GM21723 (cell line): ENCODE results near the gene IP6K1.
A peak's percentile ranks its signal among the peaks of the same experiment; 100 is the strongest.
"Not testable (repeated sequence)": the region's sequence is repeated elsewhere in the genome, so short reads cannot be mapped to it uniquely, and the experiment has no call there.

ENCODE experiments used
- ATAC-seq: cut with Tn5 transposase; IDR thresholded peaks from one replicate; pipeline ENCODE4 v1.9.1; 2021; ENCODE audit warnings: mild to moderate bottlenecking, moderate library complexity; ENCODE audit not compliant: unreplicated experiment

Gene IP6K1

GRCh38 chr3:49786357-49787181, at the start of gene IP6K1:
IP6K1 (minus strand) TSS chr3:49786542; CDS start chr3:49748040, 38,502 bp downstream.
- ATAC-seq: peak; percentile 98

DNA sequence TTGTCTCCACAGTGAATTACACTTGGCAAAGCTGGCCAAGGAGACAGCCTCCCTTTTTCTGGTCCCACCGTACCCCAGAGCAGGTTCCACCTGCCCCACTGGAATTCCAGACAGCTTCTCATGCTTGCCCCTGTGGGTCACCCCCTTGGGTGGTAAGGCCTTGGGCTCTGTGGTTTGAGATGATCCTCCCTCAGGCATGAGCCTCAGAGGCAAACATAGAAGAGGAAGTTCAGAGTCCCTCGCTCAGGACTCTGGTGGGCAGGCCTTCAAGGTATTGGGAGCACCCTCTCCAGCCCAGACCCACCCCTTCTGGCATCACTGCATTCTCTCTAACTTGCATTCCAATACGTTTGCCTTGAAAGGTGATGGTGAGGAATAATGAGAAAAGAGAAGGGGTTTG, 45.0 kb upstream of the IP6K1 start:
- no peak for ATAC-seq

GRCh38 chr3:49826016-49826415, 39.7 kb upstream of the IP6K1 start:
- ATAC-seq: no peak

DNA sequence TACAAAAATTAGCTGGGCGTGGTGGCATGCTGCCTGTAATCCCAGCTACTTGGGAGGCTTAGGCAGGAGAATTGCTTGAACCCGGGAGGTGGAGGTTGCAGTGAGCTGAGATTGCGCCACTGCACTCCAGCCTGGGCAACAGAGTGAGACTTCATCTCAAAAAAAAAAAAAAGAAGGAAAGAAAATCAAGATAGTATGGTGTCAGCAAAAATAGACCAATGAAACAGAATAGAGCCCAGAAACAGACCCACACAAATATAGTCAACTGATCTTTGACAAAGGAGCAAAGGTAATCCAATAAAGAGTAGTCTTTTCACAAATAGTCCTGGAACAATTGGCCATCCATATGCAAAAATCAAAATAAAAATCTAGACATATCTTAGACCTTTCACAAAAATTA, 36.8 kb upstream of the IP6K1 start:
- not testable (repeated sequence) for ATAC-seq

DNA sequence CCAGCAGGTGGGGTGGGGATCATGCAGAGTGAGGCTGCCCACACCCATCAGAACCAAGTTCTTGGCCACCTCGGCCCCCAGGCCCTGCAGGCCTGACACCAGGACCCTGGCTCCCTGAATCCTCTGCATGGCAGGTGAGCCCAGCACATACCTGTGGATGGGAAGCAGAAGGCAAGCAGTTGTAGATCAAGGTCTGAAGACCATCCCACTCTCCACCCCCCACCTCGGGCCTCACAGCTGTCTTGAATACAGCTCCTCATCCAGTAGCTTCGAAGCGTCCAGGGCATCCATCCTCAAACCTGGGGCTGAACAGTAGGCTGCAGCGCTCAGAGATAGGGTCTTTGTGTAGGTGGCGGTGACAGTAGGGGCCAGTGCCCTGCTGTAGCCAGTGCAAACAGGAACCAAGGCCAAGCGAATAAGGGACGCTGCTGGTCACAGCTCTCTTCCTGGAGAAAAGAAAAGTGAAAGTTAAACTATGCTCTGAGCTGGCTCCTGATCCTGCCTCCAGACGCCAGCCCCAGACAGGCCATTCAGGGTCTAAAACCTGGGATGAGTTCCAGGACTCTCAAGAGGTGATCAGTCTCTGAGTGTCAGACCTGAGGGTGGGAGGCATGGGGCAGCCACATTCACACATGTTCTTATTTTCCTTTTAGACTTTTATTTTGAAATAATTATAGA, 27.3 kb upstream of the IP6K1 start, which contains the start of gene UBA7:
Gene UBA7, minus strand, starts transcription at position 457 of the 678 bp plus-strand sequence. Its CDS starts 166 bp downstream, at position 291.
- ATAC-seq: peak; percentile 69

- no peak for ATAC-seq
These were observed 26.7 kb upstream of the IP6K1 start for GRCh38 chr3:49812916-49813496.

DNA sequence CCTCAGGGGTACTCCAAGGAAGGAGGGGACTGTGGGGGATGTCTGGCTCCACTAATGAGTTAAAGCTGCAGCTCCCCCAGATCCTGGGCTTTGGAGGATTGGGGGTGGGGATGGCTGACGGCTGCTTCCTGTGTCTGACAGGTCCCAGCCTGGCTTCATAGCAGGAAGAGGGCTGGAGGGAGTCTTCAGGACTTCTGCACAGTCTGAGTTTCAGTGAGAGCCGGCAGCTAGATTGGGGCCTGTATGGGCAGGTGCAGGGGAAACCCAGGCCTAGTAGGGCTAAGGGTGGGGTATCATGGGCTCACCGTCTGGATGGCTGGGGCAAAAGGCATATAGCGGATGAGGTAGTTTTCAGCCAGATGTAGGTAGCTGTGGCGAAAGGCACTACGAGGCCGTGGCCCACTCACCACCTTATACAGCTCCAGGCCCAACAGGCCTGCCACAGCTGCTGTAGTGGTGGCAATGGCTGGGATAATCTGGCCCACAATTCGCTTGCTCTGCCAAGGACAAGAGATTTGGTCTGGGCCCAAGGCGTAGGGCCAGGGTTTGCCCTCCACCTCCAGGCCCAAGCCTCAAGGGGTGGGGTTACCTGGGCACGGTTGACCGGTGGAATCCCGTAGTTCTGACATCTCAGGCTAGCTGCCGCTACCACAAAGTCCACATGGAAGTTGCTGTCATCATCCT, 21.2 kb upstream of the IP6K1 start:
- ATAC-seq: no peak

- ATAC-seq: no peak
These were observed 20.5 kb upstream of the IP6K1 start for GRCh38 chr3:49806850-49807249.

GRCh38 chr3:49805897-49806701, 19.8 kb upstream of the IP6K1 start:
- ATAC-seq: no peak

- ATAC-seq: no peak
These were observed 19.0 kb upstream of the IP6K1 start for GRCh38 chr3:49805367-49805782.

DNA sequence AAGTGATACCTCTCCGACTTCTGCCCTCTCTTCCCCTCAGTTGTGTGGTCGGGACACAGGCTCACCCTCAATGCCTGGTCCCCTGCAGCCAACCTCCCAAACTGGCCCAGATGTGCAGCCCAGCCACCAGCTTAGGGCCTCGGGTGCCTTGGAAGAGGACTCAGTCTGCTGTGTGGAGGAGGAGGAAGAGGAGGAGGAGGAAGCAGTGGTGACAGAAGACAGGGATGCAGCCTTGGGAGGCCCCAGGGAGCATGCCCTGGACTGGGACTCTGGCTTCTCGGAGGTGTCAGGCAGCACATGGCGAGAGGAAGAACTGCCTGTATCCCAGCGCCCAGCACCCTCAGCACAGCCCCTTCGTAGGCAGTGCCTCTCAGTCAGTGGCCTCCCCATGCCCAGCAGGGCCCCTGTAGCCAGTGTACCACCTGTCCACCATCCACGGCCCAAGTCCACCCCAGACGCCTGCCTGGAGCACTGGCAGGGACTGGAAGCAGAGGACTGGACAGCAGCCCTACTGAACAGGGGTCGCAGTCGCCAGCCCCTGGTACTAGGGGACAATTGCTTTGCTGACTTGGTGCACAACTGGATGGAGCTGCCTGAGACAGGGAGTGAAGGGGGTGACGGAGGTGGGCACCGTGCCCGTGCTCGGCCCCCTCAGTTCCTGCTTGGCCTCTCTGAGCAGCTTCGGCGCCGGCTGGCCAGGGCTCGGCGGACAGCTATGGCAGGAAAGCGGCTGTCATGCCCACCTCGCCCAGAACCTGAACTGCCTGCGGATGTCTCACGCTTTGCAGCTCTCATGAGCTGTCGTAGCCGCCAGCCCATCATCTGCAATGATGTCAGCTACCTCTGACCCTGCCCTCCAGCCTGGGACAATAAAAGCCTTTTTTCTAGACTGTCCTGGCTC, 18.0 kb upstream of the IP6K1 start:
- ATAC-seq: no peak

DNA sequence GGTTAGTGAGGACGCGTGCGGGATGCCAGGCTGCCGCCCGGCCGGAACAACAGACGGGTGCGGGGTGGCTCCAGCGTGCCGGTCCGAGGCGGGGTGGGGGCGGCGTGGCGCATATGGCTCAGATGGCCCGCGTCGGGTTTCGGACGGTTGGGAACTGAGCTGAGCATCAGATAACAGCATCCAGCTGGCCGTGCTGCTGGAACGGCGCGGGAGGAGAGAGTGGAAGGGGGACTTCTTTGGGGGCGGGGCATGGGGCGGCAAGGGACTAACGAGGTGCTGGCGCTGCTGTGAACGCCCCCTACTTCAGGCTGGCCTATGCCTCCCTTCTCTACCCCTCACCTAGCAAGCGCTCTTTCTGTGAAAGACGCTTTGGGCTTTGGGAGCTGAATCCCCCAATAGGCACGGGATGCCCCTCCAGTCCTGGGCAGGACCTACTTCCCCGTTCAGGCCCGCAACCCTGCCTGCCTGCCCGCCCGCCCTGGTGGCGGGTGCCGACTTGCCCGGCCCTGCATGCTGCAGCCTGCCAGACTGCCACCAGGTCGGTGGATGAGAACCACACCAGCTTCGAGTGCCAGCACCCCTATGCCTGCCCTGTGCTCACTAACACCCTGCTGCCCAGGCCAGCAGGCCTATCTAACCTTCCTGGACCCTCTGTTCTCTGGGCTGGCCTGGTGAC, 17.3 kb upstream of the IP6K1 start:
- peak; percentile 8 for ATAC-seq

GRCh38 chr3:49802719-49803464, 16.6 kb upstream of the IP6K1 start, which contains the start of gene INKA1:
INKA1 (plus strand) TSS chr3:49803261; CDS start chr3:49803393, 132 bp downstream.
- ATAC-seq: peak; percentile 67

- no peak for ATAC-seq
These were observed 14.8 kb upstream of the IP6K1 start for GRCh38 chr3:49801160-49801559.

DNA sequence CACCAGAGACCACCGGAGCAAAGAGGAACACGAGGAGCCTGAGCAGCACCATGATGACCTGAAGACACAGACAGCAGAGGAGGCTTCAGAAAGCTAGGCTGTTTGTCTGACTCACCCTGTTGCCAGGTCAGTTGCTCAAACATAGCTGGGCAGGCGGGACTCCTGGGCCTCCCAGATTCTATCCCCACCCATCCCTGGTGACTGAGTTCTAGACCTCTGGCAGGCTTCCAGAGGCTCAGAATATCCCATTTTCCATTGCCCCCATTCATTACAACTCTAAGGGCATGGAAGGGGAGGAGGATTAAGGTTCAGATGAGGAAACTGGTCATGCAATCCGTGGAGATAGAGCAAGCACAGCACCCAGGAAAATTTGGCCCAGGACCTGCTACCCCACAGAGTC, 13.4 kb upstream of the IP6K1 start, which contains the start of gene CDHR4:
Gene CDHR4, minus strand, starts transcription at position 113 of the 400 bp plus-strand sequence. Its CDS starts 61 bp downstream, at position 52.
- ATAC-seq: no peak

DNA sequence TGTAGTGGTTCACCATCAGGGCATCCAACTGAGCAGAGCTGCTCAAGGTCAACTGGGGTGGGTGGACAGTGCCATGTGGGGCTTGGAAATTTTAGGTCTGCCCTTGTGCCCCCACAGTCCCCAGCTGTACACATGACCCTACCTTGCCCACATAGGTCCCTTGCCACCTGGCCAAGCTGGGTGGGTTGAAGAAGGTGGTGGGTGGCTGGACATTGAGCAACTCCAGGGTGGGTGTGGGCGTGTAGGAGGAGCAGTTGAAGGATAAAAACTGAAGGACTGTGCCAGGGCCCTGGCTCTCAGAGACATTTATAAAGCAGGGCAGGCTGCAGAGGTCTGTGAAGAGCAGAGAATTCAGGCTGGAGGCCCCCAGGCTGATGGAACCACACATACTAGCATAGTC, 12.8 kb upstream of the IP6K1 start:
- ATAC-seq: no peak

DNA sequence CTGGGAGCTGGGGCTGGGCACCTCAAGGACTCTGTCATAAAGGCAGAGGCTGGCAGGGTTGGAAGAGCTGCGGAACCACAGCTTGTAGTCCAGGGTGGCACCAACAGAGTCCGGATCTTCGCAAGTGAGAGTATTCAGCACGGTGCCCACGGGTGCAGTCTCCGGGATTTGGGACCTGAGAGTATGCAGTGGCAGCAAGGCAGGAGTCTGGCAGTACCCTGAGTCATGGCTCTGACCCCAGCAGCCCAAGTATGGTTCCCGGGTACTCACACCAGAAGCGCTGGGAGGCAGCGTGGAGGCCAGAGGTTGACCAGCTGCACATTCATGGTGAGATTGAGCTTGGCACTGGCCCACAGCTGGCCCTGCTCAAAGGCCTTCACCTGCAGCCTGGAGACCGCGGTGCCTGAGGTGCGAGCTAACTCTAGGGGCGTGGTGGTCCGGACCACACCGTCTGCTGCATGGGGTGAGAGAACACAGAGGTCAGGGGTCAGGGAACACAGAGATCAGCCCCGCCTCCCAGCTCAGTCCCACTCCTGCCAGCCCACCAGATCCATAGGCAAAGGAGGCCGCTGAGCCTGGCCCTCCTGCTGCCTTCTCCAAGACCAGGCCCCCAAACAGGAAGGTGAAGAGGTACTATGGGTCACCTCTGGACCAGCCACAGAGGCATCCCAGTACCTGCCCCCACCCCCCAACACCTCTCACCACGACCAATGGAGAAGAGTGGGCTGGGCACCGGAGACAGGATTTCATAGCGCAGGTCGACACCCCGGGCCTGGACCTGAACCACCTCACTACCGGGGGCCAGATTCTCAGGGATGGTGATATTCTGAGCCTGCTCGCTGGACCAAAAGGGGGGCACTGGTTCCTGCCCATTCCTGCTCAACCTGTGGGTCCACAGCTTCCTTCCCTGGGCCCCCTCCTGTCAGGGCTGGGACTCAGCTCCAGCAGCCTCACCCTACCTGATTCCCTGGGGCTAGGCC, 8.9 kb upstream of the IP6K1 start:
- ATAC-seq: no peak
